Renal cortical epithelial cell (primary cell): ENCODE data around the gene FGF7. TPM values are rescaled to one million over a fixed set of nuclear protein-coding genes. Genes with fewer than 3 reads are reported as not detected.
"Not testable (repeated sequence)": the region's sequence is repeated elsewhere in the genome, so short reads cannot be mapped to it uniquely, and the experiment has no call there.

Experiments used
- DNase-seq: peaks from one replicate; pipeline ENCODE4 v3.0.0-alpha.2; 2011; ENCODE audit warnings: low read depth
- total RNA-seq: library from RNA; depleted of rRNA; stranded (reverse); fragments of >200 nt; gene quantifications from 2 replicates; pipeline ENCODE4 v1.2.3, GENCODE V29; 2014

The FGF7 gene, protein sequence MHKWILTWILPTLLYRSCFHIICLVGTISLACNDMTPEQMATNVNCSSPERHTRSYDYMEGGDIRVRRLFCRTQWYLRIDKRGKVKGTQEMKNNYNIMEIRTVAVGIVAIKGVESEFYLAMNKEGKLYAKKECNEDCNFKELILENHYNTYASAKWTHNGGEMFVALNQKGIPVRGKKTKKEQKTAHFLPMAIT
- 0.15 TPM in 1 of 2 replicates, not detected in the other for total RNA-seq

DNA sequence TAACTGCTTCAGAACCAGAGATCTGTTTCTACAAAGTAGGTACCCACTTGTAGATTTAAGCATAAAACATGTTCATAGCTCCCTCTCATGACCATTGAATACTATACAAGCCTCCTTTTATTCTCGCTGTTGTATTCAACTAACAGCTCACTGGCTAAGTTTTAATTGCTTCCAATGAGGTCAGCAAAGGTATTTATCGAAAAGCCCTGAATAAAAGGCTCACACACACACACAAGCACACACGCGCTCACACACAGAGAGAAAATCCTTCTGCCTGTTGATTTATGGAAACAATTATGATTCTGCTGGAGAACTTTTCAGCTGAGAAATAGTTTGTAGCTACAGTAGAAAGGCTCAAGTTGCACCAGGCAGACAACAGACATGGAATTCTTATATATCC lies at the start of gene FGF7:
Gene FGF7 (plus strand): TSS at position 222 of the 400 bp plus-strand sequence. CDS start 1,056 bp downstream, outside the sequence.
- peak; percentile 4 for DNase-seq

DNA sequence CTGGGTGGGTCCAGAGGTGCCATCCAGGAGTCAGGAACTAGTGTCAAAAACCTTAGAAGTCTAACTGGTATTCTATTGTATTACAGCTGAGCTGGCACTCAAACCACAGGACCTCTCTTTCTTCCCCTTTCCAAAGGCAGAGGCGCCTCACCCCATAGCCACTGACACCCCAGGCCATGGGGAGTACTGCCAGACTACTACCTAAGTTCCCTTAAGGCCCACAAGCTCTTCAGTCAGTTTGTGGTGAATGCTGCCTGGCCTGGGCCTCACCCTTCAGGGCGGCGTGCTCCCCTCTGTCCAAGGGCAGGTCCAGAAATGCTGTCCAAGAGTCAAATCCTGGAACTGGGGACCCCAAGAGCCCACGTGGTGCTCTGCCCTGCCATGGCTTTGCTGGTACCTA lies 43.0 kb upstream of the FGF7 start:
- no peak for DNase-seq

DNA sequence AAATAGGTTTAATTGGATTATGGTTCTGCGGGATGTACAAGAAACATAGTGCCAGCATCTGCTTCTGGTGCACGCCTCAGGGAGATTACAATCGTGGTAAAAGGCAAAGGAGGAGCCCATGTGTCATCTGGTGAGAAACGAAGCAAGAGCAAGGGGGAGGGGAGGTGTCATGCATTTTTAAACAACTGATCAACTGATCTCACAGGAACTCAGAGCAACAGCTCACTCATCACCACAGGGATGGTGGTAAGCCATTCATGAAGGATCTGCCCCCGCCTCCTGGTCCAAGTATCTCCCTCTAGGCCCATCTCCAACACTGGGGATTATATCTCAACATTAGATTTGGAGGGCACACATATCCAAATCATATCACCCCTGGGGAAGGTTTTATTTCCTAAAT lies 42.1 kb upstream of the FGF7 start:
- no peak for DNase-seq

DNA sequence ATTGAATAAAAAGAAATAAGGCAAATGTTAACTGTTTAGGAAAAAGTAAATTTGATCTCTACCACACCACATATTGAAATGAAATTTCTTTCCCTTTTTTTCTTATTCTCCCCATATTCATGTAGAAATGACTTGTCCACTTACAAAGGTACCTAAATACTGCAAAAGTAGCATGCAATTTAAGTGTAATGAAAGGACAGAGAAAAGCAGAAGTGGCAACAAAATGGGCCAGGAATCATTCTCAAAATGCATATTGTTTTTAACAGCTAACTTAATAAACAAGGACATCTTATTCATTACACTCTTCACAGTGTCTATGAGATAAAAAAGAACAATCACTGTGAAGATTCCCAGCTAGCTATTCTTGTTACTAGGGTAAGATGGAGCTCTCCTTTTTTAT lies 40.6 kb upstream of the FGF7 start:
- no peak for DNase-seq

DNA sequence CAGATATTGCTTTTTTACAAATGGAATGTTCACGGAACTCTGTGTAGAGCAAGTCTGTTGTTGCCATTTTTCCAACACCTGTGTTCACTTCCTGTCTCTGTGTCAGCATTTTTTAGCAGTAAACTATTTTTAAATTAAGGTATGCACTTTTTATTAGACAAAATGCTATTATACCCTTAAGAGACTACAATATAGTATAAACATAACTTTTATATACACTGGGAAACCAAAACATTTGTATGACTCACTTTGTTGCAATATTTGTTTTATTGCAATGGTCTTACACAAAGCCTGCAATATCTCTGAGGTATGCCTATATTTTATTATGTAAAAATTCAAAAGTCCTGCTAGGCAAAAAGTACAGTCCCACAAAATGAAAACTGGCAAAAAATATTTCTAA lies 39.8 kb upstream of the FGF7 start:
- no peak for DNase-seq

DNA sequence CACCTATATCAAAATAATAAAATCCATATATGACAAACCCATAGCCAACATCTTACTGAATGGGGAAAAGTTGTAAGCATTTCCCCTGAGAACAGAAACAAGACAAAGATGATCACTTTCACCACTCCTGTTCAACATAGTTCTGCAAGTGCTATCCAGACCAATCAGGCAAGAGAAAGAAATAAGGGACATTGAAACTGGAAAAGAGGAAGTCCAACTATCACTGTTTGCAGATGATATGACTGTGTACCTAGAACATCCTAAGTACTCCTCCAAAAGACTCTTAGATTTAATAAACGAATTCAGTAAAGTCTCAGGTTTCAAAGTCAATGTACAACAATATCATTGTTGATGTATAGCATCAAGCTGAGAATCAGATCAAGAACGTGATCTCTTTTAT lies 35.6 kb upstream of the FGF7 start:
- no peak for DNase-seq

DNA sequence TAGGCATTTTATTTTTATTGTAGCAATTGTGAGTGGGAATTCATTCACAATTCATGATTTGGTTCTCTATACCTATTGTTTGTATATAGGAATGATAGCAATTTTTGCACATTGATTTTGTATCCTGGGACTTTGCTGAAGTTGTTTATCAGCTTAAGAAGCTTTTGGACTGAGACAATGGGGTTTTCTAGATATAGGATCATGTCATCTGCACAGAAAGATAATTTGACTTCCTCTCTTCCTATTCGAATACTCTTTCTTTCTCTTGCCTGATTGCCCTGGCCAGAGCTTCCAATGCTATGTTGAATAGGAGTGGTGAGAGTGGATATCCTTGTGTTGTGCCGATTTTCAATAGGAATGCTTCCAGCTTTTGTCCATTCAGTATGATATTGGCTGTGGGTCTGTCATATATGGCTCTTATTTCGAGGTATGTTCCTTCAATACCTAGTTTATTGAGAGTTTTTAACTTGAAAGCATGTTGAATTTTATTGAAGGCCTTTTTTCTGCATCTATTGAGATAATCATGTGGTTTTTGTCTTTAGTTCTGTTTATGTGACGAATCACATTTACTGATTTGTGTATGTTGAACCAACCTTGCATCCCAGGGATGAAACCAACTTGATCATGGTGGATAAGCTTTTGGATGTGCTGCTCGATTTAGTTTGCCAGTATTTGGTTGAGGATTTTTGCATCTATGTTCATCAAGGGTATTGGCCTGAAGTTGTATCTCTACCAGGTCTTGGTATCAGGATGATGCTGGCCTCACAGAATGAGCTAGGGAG lies 20.3 kb upstream of the FGF7 start:
- not testable (repeated sequence) for DNase-seq

DNA sequence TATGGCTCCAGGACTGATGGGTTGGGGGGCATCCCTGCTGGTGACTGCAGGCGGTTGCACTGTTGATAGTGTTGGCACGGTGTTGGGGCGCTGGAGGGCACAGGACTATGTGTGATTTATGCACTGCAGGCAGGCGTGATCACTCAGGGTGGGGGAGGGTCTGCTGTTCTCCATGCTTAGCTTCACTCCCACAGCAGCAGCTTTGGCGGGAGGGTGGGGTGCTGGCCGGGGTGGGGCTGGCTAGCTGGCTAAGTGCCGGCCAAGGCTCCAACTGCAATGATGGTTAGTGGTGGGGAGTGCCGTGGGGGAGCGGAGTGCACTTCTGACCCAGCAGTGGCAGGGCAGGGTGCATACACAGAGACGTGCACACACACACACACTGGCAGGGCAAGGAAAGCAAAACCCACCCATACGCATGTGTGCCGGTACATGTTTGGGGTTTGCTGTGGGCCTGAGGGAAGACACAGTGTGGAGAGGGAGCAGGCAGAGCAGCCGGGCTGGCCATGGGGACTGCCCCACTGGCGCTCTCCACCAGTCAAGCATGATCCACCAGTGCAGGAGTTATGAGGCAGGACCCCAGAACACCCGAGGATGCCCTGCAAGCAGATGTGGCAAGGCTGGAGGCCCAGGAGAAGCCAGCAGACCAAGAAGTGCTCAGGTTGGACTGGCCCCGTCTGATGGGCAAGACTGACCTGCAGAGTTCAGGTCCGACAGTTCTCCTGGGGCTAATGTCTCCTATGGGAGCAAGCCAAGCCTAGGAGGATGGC lies 16.5 kb upstream of the FGF7 start:
- no peak for DNase-seq

DNA sequence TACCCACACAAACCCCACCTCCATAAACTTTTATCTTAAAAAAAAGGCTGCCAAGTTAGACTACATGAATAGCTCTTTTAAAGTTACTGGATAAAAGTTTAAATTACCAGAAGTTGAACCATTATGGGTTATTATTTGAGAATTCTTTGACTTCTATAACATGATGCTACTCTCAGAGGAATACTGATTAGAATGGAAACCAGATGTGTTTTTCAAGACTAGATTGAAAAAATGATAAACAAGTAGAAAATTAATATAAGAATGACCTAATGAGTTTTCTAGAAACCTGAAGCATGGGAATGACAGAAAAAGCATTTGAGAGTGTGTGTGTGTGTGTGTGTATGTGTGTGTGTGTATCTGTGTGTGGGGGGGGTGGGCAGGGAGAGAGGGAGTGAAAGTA lies 12.4 kb upstream of the FGF7 start:
- DNase-seq, result no peak

DNA sequence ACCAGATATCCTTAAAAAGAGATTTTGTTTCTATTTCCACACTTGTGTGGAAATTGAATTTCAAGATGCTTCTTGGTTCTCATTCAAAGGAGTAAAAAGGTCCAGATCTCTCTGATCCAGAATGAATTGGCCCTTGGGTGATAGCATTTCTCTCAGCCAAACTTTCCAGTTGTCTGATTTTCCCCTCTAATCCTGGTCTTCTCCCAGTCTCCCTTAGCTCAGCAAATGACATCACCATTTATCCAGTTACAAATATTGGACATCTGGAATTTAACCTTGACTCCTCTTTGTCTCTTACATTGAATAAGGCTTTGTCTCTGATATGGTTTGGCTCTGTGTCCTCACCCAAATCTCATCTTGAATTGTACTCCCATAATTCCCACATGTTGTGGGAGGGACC lies 10.2 kb upstream of the FGF7 start:
- no peak for DNase-seq

DNA sequence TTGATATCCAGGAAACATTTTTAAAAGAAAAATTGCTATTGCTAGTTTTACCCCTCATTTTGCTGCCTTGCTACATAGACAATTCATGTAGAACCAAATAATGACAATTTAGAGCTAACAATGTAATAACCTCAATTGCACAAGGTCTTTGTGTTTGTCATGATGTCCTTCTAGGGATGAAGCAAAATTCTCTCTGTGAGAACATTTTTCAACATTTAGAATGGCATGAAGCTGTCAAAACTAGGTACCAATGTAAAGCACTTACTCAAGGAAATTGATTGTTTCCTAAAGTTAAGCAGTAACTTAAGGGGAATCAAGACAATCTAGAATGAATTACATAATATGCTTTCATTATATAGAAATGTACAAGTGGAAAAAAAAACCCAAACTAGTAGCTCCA lies 7.9 kb upstream of the FGF7 start:
- DNase-seq, result no peak

DNA sequence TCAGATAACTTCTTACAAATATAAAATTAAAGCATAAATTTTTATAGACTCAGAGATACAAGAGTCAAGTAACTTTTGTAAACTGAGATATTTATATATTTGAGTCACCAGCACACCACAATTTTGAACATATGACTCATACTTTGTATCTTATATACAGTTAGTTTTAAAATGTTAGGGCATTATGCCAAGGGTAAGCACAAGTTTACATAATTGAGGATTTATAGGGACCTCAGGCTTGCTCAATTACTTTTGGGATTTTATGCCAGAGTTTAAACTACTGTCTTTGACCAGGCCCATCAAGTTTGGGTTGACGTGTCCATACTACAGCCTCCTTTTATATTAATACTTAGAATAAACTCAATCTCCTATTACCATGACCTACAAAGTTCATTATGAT lies 7.4 kb upstream of the FGF7 start:
- peak; percentile 5 for DNase-seq

DNA sequence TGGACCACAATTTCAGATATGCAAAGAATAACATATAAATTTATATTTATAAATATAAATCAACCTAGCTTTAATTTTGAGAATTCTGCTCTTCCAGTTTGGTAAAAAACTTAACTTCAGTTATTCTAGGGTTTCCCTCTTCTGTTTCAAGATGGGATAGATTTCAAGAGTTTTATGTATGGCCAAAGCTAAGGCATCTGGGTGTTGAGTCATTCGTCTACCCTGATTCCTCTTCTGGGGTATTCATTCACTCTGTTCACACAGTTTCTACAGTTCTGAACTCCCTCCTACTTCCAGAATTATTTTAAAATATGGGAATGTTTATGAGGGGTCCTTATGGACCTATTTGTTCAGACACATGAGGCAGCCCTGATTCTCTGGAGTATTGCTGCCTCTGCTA lies 4.2 kb upstream of the FGF7 start:
- peak; percentile 55 for DNase-seq

DNA sequence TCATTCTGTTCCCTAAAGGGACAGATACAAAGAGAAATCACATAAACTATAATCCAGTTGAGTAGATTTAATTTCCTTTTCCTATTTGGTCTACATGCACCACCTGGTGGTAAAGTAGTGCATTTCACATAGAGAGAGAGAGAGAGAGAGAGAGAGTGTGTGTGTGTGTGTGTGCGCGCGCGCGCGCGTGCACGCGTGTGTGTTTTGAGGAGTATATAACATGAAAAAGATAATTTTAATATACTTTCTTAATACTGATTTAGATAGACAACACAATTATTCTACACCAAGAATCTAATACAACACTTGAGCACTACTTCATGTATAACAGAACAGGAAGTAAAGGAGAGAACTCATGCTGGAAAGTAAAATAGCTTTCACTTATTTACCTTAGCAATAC lies 1.1 kb upstream of the FGF7 start:
- peak; percentile 56 for DNase-seq

DNA sequence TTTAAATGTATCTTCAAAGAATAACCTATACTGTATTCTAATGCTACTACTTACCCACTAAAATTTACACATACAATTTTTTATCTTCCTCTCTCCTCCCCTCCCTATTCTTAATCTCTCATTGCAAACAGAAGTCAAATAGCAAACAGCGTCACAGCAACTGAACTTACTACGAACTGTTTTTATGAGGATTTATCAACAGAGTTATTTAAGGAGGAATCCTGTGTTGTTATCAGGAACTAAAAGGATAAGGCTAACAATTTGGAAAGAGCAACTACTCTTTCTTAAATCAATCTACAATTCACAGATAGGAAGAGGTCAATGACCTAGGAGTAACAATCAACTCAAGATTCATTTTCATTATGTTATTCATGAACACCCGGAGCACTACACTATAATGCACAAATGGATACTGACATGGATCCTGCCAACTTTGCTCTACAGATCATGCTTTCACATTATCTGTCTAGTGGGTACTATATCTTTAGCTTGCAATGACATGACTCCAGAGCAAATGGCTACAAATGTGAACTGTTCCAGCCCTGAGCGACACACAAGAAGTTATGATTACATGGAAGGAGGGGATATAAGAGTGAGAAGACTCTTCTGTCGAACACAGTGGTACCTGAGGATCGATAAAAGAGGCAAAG lies 984 bp downstream of the FGF7 start:
- DNase-seq, result no peak

DNA sequence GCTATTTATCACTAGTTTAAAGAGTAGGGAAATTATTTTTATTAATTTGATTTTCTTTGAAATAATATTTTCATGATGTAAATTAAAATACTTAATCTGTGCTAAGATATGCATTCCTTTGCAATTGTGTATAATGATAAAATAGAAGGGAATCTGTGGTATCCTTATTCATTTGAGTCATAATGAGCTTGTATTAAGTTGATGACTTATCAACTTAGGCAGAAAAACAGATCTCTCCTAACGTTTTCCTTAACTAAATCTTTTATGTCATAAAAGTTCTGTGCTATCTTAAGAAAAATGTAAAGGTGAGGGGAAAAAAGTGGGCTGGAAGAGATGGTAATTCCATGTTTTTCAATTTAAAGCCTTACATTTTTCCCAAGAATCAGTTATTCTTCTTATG lies 1.9 kb downstream of the FGF7 start:
- no peak for DNase-seq

DNA sequence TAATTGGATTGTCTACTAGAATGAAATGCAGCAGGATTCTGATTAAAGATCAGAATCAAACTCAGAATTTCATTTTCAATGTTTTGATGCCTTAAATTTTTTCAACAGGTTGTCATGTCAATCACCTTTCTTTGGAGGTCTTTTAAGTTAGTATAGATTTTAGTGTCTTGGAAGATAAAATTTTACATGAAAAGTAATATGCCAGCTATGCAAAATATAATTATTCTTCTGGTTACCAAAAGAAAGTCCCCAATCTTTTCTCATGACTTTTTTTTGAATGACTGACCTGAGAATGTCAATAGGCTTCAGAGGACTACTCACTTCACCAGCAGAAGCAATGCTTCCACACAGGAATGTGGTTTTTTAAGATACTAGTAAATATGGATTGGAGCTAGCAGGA lies 4.3 kb downstream of the FGF7 start:
- DNase-seq, result no peak

DNA sequence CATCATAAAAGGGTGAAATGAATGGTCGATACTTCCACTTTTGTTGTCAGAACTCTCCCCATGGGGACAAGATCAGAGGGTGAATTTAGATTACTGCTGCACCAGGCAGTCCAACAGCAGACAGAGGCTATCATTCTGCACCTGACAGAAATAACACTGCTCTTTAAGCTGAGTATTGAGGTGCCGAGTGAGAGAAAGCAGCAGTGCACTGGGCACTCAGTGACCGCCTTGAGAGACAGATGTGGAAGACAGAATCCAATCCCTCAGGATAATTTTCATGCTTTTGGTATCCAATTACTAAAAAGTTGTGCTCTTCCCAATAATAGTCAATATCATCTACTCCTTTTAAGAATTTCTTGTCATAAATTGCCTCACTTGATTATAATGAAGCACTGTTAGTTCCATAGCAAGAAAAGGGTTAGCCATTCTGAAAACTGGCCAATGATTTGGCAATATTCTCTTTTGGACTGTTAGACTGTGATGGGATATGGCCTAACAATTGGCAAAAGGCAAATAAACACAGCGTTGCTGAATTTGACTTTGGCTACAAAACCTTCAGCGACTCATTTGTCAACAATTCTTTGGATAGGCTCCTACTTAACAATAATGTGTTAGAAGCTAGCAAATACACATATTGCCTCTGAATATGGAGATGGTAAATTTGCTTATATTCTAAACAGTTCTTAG lies 5.5 kb downstream of the FGF7 start:
- DNase-seq, result no peak

DNA sequence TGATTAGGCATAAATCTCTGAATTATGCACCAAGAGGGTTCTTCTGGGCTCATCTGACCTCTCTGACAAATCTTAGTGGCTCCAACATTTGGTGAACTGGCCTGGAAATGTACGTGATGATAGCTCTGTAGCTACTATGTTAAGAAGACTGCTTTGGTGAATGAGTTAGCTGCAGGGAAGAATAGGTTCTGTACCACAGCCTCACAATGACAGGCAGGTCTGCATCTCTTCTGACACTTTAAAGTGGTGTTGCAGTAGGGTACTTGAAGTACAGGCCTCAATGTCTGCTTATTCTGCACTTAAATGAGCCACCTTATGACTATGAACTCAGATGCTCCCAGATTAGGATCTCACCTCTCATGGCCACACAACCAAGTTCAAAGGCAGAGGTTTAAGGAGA lies 7.0 kb downstream of the FGF7 start:
- DNase-seq, result no peak

DNA sequence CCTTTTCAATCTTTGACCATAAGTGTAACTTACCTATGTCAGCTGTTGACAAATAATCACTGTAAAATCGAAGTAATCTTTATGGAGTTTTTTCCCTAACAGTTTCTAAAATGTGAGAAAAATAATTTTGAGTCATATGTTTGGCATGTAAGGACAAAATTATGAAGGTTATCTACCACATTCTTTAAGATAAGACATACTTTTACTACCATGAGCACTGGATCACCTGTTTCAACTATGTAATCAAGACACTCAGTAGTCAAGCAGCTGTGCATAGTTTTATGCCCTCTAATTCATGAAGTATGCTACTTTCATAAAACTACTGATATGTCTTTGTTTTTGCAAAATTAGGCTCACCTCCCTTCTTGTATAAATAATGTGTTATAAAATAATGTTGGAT lies 12.1 kb downstream of the FGF7 start:
- no peak for DNase-seq

DNA sequence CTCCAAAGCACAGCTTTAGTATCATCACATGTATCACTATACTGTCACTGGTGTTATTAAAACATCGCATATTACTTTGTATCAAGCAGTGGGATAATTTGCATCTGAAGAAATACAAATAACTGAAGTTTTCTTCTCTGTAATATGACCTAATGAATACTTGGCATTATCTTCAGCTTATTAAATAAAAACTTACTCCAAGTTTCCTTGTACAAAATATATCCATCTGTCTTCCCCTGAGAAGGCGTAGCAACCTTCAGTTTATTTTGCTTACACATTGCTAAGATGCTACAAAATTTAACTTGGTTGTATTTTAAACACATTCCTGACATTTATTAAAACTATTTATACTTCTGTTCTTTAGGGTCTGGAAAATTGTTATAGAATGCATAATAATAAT lies 13.7 kb downstream of the FGF7 start:
- no peak for DNase-seq
